OCI-LY1 (cell line): Measurements from ENCODE around the gene ICAM2.

Source experiments
- EZH2 ChIP-seq: fragments of 200-600 bp; sonication (generic), shearing (Covaris generic); IDR thresholded peaks from 2 replicates; pipeline ENCODE4 v1.8.0; 2017; ENCODE audit warnings: borderline replicate concordance, mixed run types, mild to moderate bottlenecking, antibody characterized with exemption, low read length, moderate library complexity, mixed read lengths
- TF ChIP-seq, protein P1 (sequence below): fragments of 200-600 bp; sonication (generic), shearing (Covaris generic); IDR thresholded peaks from 2 replicates; pipeline ENCODE4 v1.5.1; 2017; ENCODE audit warnings: mild to moderate bottlenecking, antibody characterized with exemption, low read length, moderate library complexity, mixed read lengths

DNA sequence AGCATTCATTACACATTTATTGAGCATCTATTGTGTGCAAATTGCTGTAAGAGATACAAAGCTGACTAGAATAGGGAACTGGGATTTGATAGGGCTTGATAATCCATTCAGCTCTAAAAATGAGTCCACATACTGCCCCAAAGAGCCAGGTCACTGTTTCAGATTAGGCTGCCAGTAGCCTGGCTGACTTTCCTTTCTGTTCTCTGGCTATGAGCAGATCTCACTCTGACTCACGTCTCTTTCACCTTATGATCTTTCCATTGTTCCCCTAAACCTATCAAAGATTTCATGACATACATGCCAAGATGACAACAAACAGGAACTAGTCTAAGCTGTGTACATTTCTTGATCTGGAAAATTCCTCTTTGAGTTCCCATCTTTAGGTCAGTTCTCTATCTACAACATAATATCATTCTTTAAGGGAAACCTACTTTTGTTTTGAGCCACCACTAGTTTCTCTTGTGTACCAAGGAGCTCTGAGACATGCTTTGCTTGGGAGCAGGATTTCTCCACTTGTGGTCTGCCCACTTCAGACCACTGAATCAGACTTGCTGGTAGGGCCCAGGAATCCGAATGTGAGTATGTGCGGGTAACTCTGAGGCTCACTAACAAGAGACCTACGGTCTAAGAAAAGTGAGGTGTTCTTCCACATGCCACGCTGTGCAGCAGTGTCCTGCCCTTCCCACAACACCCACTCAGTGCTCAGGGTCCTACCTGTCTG, 40.9 kb upstream of the ICAM2 start:
- TF ChIP-seq, protein P1, sequence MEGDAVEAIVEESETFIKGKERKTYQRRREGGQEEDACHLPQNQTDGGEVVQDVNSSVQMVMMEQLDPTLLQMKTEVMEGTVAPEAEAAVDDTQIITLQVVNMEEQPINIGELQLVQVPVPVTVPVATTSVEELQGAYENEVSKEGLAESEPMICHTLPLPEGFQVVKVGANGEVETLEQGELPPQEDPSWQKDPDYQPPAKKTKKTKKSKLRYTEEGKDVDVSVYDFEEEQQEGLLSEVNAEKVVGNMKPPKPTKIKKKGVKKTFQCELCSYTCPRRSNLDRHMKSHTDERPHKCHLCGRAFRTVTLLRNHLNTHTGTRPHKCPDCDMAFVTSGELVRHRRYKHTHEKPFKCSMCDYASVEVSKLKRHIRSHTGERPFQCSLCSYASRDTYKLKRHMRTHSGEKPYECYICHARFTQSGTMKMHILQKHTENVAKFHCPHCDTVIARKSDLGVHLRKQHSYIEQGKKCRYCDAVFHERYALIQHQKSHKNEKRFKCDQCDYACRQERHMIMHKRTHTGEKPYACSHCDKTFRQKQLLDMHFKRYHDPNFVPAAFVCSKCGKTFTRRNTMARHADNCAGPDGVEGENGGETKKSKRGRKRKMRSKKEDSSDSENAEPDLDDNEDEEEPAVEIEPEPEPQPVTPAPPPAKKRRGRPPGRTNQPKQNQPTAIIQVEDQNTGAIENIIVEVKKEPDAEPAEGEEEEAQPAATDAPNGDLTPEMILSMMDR, result no peak
- no peak for TF ChIP-seq EZH2
